Inflammatory macrophage (primary cell): ENCODE data around the gene CYBC1.

ENCODE experiments used
- DNase-seq, 2 donors: peaks; one replicate each; pipeline ENCODE4 v3.0.0-alpha.2; 2020 to 2022

Gene CYBC1

DNA sequence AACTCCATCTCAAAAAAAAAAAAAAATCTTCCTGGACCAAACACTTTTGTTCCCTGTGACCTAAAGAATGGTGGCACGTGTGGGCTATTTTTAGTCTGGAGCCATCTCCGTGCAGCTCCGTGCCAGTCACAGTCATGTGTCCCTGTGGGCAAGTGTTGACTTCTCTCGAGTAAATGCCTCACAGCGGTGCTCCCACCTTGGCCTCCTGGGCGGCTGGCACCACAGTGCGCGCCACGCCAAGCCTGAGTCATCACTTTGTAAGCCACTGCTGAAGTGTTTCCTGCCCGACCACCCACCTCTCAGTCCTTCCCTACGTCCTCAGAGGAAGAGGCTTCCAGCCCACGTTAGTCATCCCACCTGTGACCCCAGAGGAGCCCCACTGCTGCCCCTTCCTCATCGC, 43.3 kb downstream of the CYBC1 start:
- DNase-seq = peak; percentile 45 to 59

- no peak for DNase-seq
These were observed 44.4 kb downstream of the CYBC1 start for GRCh38 chr17:82406131-82406671.

DNA sequence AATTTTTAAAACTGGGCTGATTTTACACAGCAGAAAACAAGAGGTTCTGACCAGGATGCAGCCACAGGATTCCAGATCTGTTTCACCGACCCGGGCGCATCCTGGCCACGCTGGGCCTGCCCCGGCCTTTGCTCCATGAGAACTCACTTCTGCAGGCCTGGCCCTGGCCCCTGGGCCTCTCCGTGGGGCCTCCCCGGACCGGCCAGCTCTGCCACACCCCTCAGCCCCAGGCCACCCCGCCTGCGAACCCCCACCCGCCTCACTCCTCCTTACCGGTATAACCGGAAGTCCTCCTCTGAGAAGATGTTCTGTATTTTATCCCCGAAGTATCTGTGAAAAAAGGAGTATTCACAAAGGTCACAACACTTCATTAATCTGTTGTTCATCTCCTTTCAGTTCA, 45.5 kb downstream of the CYBC1 start:
- DNase-seq = no peak

GRCh38 chr17:82403662-82404660, 46.6 kb downstream of the CYBC1 start:
- no peak for DNase-seq

- no peak for DNase-seq
These were observed 47.7 kb downstream of the CYBC1 start for GRCh38 chr17:82402865-82403264.

GRCh38 chr17:82400830-82401229, 49.7 kb downstream of the CYBC1 start:
- peak; percentile 83 to 88 for DNase-seq

DNA sequence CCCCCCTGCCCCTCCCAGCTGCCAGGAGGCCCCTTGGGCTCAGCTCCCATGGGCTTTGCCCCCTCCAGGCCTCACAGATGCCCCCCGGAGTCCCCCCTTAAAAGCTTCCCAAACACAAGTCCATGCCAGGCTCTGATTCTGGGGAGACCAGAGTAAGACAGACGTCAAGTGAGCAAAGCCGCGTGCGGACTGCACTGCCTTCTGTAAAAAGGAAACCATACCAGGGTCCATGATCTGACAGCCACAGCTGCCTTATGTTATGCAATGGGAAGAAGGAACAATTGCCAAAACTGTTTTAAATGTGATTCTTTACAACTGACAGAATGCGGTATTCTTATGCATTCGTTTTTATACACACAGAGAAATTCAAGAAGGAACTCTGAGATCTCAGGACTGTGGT, 50.3 kb downstream of the CYBC1 start:
- peak; percentile 53 to 67 for DNase-seq

GRCh38 chr17:82399601-82400101, 50.9 kb downstream of the CYBC1 start:
- DNase-seq = no peak

- peak; percentile 25 to 26 for DNase-seq
These were observed 51.5 kb downstream of the CYBC1 start for GRCh38 chr17:82399041-82399441.

GRCh38 chr17:82397449-82398335, 52.9 kb downstream of the CYBC1 start:
- no peak for DNase-seq

- peak in 1 of 2 donors; percentile 13 for DNase-seq
These were observed 53.7 kb downstream of the CYBC1 start for GRCh38 chr17:82396601-82397435.

- DNase-seq = no peak
These were observed 56.3 kb downstream of the CYBC1 start for GRCh38 chr17:82394278-82394677.

- DNase-seq = no peak
These were observed 57.6 kb downstream of the CYBC1 start for GRCh38 chr17:82392941-82393340.
